Tibial artery (tissue), 4 donors: ENCODE measurements around the gene TPPP.

Experiments used
- DNase-seq, 2 donors: peaks; one replicate each; pipeline ENCODE4 v3.0.0-alpha.2; 2019
- H3K27ac ChIP-seq, 2 donors: fragments of 200-600 bp; sonication (generic) in 1 of 2; 1 replicate in 1 of 2; 2 replicates in 1 of 2; pipeline ENCODE4 v1.5.1; 2018 to 2019; ENCODE audit warnings: mild to moderate bottlenecking in 1 of 2
- H3K27me3 ChIP-seq, 2 donors: fragments of 200-600 bp; sonication (generic) in 1 of 2; one replicate each; pipeline versions ENCODE4 v1.5.1 to v1.6.0; 2016 to 2019
- H3K36me3 ChIP-seq, 3 donors: fragments of 200-600 bp; sonication (generic) in 2 of 3; one replicate each; pipeline ENCODE4 v1.5.1; 2016 to 2019; ENCODE audit warnings: mild to moderate bottlenecking in 2 of 3
- H3K4me1 ChIP-seq, 4 donors: fragments of 200-600 bp; sonication (generic) in 2 of 4; 1 replicate in 3 of 4; 2 replicates in 1 of 4; pipeline ENCODE4 v1.5.1; 2016 to 2019
- H3K4me3 ChIP-seq, 2 donors: fragments of 200-600 bp; sonication (generic) in 1 of 2; 1 replicate in 1 of 2; 2 replicates in 1 of 2; pipeline ENCODE4 v1.5.1; 2018 to 2019; ENCODE audit warnings: mild to moderate bottlenecking in 2 of 2
- H3K9me3 ChIP-seq, 3 donors: fragments of 200-600 bp; sonication (generic) in 1 of 3; one replicate each; pipeline ENCODE4 v1.5.1; 2016 to 2019
- intact Hi-C: fragments of 100-400 bp; cut with DNase I; formaldehyde crosslinking; loops from one replicate; pipeline ENCODE4 v1.15.0; 2023; ENCODE audit warnings: low total_unique reads
- TF ChIP-seq, protein P1 (sequence below), 2 experiments: fragments of 200-600 bp in 1 of 2; fragments of 450-650 bp in 1 of 2; IDR thresholded peaks; one replicate each; pipeline ENCODE4 v1.5.1; 2017 to 2019; ENCODE audit warnings: antibody characterized with exemption in 2 of 2, mild to moderate bottlenecking in 1 of 2, moderate library complexity in 1 of 2

TPPP gene

DNA sequence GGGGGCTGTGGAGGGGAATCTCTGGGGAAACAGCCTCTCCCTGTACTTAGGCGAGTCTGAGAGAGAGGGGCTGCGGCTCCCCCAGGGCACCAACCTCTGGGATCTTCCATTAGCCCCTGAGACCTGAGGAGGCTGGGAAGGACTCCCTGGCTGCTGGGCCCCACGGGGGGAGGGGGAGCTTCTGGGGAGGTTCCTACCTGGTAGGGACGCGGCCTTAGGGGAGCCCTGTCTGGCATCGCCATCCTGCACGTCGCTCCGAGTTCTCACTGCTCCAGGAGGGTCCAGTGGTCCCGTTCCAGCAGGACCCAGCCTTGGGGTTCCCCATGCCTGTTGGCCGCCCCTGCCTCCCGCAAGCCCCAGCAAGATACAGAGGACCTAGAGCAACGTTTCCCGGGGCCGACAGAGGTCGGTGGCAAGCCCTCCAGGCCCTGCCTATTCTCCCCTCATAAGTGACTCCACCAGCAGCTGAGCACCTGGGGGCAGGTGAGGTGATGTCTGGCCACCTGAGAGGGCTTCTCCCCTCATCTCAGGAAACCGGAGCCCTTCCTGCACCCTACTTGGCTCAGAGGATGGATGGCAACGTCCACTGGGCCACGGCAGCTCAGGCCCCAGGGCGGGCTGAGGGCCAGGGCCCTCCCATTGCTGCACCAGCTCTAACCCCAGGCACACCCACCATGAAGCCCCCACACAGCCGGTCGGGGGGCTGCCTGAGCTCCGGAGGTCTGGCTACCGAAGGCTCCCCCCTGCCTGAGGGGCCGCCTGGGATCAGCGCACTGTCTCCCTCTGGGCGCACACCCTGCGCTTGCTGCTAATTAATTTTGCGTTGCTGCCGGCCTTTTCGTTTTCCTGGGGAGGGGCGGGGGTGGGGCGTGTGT is 22.5 kb downstream of the TPPP start:
- peaks cover 0 to 21% (median 4%) of the 10 kb centered on the region in 3 donors for H3K36me3 ChIP-seq
- peak in 1 of 2 donors; percentile 63 for DNase-seq
- H3K4me1 ChIP-seq: peaks cover 0 to 41% (median 34%) of the 10 kb centered on the region in 4 donors
- intact Hi-C loops: loop anchor here (5.0 kb wide), 1 partner anchor 232 kb away; no protein-coding TSS in a partner anchor
- H3K4me3 ChIP-seq: no peak overlapping the region
- H3K27me3 ChIP-seq: no peaks in the 10 kb centered on the region
- TF ChIP-seq, protein P1, sequence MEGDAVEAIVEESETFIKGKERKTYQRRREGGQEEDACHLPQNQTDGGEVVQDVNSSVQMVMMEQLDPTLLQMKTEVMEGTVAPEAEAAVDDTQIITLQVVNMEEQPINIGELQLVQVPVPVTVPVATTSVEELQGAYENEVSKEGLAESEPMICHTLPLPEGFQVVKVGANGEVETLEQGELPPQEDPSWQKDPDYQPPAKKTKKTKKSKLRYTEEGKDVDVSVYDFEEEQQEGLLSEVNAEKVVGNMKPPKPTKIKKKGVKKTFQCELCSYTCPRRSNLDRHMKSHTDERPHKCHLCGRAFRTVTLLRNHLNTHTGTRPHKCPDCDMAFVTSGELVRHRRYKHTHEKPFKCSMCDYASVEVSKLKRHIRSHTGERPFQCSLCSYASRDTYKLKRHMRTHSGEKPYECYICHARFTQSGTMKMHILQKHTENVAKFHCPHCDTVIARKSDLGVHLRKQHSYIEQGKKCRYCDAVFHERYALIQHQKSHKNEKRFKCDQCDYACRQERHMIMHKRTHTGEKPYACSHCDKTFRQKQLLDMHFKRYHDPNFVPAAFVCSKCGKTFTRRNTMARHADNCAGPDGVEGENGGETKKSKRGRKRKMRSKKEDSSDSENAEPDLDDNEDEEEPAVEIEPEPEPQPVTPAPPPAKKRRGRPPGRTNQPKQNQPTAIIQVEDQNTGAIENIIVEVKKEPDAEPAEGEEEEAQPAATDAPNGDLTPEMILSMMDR (IDR thresholded peaks at IDR 0.05): no peak
- H3K9me3 ChIP-seq: no peaks in the 10 kb centered on the region
- H3K27ac ChIP-seq: no peak overlapping the region

DNA sequence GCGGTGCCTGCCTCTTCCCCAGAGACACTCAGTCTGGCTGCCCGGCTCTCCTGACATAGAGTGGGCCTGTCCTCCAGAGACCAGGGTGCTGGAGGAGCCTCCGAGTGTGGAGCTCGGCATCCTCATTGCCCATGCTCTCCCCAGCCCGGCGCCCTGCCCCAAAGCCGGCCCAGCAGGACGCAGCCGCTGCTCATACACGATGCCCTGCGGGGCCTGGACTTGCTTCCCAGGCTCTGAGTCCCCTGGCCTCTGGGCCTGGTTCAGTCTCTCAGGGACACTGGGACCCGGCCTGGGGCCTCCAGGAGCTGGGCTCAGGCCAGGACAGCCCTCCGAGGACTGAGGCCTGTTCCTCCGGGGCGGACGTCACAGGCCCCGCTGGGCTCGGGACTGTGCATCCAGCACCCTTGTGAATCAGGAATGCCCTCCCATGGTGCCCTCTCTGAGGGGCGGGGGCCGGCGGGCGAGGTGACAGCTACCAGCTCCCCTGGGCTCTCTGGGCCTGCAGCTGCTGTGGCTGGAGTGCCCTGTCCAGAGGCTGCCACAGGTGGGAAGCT is 23.2 kb downstream of the TPPP start:
- H3K36me3 ChIP-seq: peaks cover 4 to 28% (median 8%) of the 10 kb centered on the region in 3 donors

DNA sequence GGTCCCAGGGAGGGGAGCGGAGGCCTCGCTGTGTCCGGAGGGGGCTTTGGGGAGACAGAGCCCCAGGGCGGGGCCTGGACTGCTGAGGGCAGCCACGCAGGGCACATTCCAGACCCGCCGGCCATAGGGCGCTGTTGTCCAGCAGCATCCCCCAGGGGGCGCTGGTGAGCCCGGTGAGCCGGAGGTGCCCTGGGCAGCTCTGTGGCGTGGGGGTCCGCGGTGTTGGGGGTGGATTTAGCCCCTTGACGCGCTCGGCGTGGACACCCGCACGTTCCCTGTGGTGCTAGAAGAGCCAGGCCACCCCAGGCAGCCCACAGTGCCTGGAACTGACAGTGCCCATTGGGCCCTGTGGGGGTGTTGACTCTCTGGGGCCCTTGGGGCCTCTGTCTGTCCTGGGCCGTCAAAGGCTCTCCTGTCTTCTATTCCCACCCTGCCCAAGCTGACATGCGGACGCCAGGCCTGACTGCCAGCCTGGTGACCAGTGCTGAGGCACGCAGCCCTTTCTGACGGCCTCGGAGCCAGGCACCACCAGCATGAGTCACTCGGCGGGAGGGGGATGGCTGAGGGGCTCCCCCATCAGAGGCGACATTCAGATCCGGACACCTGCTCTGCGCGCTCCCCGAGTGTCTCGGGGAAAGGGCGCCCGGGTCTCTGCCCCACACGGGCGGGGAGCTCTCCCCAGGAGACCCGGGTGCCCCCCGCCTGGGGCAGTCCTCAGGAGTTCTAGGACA is 23.9 kb downstream of the TPPP start:
- intact Hi-C loops: no loop called here
- H3K36me3 ChIP-seq: peaks cover 10 to 35% (median 15%) of the 10 kb centered on the region in 3 donors

More for the DNA sequence above, 23.2 kb downstream of the TPPP start:
- Histone ChIP-seq H3K9me3 (no peaks in the 10 kb centered on the region), H3K27me3 (no peaks in the 10 kb centered on the region), H3K27ac (no peak overlapping the region), H3K4me3 (no peak overlapping the region), H3K4me1 (peaks cover 0 to 39% (median 33%) of the 10 kb centered on the region in 4 donors)
- intact Hi-C loops: loop anchor here (5.0 kb wide), 1 partner anchor 232 kb away; no protein-coding TSS in a partner anchor
- DNase-seq: peak in 1 of 2 donors; percentile 60
- TF ChIP-seq, protein P1 (IDR thresholded peaks at IDR 0.05): no peak

DNA sequence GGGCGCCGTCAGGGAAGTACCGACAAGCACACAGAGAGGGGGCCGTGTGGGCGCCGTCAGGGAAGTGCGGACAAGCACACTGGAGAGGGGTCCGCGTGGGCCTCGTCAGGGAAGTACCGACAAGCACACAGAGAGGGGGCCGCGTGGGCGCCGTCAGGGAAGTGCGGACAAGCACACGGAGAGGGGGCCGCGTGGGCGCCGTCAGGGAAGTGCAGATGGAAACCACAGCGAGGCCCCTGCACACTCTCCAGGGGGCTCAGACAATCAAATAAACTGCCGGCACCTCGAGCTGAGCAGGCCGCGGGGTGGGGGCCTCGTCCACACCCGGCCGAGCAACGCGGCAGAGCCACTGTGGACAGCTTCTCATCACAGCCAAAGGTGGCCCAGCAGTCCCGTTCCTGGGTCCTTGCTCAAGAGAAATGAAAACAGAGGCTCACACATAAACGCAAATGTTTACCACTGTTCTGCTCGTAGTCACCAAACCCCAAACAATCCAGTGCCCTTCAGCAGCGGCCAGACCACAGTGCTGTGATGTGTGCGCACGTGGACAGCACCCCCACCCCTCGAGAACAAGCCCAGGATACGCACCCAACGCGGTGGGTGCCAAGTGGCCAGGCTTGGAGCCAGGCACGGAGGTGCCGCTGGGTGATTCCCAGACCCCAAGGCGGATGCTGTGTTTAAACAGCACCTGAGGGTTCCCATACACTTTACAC is 24.7 kb downstream of the TPPP start:
- TF ChIP-seq, protein P1 (IDR thresholded peaks at IDR 0.05): no peak
- Histone ChIP-seq H3K4me3 (no peak overlapping the region), H3K4me1 (peaks cover 0 to 24% (median 19%) of the 10 kb centered on the region in 4 donors), H3K27ac (no peak overlapping the region), H3K27me3 (no peaks in the 10 kb centered on the region), H3K9me3 (no peaks in the 10 kb centered on the region), H3K36me3 (peaks cover 19 to 43% (median 23%) of the 10 kb centered on the region in 3 donors)
- no peak for DNase-seq
- intact Hi-C loops: no loop called here

More for the DNA sequence above, 23.9 kb downstream of the TPPP start:
- H3K27me3 ChIP-seq: no peaks in the 10 kb centered on the region
- peak in 1 of 2 donors; percentile 62 for DNase-seq
- peaks cover 0 to 32% (median 28%) of the 10 kb centered on the region in 4 donors for H3K4me1 ChIP-seq
- H3K4me3 ChIP-seq: no peak overlapping the region
- H3K9me3 ChIP-seq: no peaks in the 10 kb centered on the region
- H3K27ac ChIP-seq: no peak overlapping the region
- TF ChIP-seq, protein P1 (IDR thresholded peaks at IDR 0.05): peak; percentile 37 to 64
